ENCODE data around the gene HSDL2.
"Not testable (repeated sequence)": the region's sequence is repeated elsewhere in the genome, so short reads cannot be mapped to it uniquely, and the experiment has no call there.

Gene HSDL2

DNA sequence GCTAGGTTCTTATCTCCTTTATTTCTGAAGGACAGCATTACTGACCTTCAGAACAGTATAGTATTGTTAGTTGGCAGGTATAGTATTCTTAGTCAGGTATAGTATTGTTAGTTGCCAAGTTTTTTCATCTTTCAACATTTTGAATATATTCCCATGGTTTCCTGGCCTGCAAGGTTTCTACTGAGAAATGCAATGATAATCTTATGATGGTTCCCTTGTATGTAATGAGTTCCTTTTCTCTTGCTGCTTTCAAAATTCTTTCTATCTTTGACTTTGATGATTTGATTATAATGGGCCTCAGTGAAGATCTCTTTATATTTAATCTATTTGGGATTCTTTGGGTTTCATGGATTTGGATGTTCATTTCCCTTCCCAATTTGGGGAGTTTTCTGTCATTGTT lies 12.4 kb upstream of the HSDL2 start:
- DNase-seq, result no peak

DNA sequence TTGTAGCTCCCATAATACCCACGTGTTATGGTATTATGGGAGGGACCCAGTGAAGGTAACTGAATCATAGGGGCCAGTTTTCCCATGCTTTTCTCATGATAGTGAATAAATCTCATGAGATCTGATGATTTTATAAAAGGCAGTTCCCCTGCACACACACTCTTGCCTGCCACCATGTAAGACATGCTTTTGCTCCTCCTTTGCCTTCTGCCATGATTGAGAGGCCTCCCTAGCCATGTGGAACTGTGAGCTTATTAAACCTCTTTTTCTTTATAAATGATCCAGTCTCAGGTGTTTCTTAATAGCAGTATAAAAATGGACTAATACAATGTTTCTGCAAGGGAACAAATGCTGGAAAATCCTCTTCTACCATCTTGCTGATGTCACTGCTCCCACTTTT lies 10.1 kb upstream of the HSDL2 start:
- DNase-seq, result no peak

DNA sequence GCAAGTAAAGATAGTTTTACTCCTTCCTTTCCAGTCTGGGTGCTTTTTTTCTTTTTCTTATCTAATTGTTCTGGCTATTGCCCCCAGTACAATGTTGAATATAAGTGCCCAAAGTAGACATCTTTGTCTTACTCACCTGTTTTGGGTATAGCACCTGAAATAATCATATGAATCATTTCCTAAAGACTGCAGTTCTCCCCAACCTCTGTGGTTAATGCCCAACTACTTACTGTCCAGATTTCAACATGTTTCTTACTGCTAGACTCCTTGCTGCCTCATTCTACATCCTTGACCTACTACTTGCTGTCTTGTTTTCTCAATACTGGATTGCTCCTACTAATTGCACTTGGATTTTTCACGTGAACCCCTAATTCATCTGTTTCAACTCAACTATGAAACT lies 8.8 kb upstream of the HSDL2 start:
- DNase-seq, result no peak

DNA sequence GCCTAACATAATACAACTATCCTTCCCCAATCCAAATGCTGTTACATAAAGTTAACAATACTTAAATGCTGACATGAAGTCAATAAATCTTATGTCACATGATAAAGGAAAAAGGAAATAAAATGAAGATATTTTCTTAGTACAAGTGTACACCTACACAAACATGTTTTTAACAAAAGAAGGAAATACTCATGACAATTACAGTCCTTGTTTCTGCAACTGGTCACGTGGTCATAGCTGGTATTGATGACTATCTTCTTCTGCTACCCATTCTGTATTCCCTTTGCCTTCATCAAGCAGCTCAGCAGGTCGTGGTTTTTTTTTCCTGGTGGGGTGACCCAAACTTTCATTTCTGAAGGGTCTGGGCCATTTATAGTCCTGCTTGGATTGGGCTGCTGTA lies 6.2 kb upstream of the HSDL2 start:
- not testable (repeated sequence) for DNase-seq

DNA sequence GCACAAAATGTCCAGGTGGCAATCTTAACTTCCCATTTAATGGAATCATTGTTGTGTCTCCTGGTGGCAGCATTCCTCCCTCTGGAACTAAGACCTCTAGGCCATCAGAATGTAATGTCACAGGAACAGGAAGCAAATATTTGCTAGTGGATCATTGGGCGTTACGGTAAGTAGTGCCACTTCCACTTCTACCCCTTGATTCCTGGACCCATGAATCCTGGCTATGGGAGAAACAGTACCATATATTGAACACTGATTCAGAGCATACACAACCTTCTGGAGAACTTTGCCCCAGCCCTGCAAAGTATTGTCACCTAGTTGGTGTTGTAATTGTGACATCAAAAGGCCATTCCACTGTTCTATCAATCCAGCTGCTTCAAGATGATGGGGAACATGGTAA lies 5.7 kb upstream of the HSDL2 start:
- not testable (repeated sequence) for DNase-seq

DNA sequence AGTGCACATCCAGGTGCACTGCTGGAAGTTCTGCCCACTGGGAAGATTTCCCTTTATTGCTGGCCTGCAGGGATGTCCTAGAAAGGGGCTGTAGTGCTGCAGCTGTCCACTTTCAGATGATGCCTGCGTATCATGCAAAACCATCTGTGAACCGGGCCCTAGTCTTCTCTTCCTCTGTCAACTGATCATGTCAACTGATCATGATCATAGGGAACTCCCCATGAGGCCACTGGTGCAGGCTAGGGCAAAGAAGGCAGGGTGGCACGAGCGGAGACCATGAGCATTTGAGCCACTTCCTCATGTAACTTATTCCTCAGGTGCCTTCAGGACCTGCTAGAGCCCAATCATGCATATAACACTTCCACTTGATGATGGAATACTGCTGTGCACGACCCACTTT lies 4.5 kb upstream of the HSDL2 start:
- no peak for DNase-seq

DNA sequence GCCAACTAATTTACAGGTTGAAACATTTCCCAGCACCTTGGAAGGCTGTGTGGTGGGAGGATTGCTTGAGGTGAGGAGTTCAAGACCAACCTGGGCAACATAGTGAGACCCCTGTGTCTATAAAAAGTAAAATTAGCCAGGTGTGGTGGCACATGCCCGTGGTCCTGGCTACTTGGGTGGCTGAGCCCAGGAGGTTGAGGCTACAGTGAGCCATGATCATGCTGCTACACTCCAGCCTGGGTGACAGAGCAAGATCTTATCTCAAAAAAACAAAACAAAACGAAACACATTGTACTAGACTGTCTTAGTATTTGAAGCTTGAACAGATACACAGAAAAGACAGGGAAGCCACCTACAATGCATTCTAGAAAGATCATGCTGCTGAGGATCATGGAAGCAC lies 2.8 kb upstream of the HSDL2 start:
- DNase-seq, result no peak

DNA sequence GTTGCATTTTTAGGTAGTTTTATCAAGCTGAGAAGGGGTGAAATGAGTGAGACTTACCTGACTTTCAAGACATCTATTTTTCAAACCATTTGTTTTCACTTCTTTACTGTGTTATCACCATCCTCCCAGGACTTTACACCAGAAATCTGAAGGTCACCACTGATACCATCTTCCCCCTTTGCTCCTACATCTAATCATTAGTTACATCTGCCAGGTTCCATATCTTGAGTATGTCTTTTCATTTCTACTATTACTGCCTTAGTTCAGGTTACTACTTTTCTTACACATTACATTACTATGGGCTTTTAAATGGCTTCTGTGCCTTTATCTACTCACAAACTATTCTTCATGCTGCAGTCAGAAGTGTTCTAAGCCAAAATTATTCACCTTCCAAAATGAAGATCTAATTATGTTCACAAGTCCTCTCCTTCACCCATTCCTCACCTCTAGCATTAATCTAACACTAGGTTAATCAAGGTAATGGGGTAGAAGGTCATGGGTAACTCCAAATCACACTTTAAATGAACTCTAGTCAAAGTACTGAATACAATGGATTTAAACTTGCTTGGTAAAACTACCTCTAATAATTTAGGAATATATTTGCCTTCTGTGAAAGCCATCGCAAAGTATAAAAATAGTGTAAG lies 2.1 kb upstream of the HSDL2 start:
- no peak for DNase-seq

DNA sequence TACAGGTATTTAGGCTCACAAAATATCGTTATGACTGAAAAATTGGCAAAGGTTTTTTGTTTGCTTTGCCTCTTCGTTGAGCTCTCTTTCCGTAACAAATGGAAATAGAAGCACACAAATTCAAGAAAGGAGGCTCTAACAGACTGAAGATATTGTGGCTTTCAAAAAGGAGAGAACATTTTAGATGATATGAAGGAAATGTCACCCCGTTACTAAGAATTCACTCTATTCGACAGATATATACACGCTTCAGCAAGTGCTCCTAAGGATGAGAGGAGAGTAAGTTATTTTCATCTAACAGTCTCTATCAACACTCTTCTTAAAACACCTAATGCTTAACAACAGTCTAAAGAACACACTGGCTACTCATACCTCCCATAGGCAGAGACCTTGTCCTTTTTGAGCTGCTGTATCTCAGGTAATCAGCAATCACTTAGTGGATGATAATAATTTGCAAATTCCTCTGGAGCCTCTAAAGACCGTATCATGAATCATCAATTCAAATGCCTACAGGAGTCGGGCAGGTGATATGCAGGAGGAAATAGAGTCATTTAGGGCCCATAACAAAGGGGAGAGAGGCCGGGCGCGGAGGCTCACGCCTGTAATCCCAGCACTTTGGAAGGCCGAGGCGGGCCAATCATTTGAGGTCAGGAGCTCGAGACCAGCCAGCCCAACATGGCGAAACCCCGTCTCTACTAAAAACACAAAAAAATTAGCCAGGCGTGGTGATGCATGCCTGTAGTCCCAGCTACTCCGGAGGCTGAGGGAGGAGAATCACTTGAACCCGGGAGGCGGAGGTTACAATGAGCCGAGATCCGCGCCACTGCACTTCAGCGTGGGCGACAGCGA lies 1.4 kb upstream of the HSDL2 start:
- peak in 1 of 2 experiments; percentile 12 for DNase-seq

DNA sequence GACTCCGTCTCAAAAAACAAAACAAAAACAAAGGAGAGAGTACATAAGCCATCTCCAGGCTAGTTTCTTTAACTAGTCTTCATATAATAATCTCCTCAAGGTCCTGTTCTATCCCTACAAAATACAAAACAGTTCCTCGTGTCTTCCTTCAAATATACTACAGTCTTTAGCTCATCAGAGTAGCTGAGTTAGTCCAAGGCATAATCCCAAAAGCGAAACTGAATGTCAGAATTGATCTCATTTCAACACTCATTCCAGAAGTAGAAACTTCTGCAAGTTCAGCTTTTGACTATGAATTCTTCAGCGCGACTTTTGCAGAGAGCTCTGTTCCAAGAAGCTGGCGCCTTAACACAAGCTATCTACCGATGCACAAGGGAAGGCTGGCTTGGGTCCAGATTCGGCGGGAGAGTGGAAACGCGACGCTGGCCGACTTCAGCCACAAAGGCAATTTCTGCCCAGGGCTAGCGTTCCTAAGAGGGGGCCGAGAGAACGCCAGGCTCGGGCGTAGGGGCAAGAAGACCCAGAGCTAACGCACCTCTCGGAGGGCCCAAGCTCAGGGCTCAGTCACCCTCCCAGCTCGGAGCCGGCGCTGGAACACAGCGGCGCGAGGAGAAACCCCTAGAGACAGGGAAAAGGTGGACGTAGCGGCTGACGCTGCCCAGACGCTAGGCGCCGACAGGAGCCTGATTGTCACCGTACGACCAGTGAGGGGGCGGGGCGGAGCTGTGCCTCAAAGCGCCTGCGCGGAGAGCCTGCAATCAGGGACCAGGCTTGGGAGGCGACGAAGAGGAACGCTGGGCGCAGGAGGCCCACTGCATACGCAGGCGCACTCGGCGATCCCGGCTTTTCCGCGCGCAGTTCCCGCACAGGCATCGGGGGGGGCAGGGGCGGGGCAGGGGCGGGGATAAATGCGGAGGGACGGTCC lies 469 bp upstream of the HSDL2 start:
- DNase-seq, result peak; percentile 96 to 97

DNA sequence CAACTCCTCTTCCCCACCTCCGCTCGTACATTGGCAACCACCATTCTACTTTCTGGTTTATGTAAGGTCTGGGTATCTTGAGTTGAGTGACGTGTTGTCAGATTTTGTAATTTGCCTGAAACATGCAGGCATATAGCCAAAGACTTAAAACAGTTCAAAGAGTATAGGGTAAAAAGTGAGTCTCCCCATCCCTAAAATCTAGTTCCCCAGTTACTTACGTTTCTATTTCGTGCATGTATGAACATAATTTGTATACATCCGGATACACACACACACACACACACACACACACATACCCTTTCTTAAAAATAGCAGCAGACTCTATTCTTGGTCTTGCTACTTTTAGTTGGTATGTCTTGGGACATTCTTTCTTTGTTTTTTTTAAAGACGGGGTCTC lies 915 bp downstream of the HSDL2 start:
- peak in 1 of 2 experiments; percentile 34 for DNase-seq

DNA sequence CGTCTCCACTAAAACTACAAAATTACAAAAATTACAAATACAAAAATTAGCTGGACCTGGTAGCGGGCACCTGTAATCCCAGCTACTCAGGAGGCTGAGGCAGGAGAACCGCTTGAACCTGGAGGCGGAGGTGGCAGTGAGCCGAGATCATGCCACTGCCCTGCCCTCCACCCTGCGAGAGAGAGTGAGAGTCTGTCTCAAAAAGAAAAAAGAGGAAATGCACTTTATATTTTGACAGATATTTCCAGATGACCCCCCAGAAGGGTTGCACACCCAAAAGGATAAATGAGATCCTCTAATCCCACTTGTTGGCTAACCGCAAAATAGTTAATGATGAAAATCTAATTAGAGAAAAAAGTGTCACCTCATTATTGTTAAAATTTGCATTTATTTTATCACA lies 2.2 kb downstream of the HSDL2 start:
- no peak for DNase-seq

DNA sequence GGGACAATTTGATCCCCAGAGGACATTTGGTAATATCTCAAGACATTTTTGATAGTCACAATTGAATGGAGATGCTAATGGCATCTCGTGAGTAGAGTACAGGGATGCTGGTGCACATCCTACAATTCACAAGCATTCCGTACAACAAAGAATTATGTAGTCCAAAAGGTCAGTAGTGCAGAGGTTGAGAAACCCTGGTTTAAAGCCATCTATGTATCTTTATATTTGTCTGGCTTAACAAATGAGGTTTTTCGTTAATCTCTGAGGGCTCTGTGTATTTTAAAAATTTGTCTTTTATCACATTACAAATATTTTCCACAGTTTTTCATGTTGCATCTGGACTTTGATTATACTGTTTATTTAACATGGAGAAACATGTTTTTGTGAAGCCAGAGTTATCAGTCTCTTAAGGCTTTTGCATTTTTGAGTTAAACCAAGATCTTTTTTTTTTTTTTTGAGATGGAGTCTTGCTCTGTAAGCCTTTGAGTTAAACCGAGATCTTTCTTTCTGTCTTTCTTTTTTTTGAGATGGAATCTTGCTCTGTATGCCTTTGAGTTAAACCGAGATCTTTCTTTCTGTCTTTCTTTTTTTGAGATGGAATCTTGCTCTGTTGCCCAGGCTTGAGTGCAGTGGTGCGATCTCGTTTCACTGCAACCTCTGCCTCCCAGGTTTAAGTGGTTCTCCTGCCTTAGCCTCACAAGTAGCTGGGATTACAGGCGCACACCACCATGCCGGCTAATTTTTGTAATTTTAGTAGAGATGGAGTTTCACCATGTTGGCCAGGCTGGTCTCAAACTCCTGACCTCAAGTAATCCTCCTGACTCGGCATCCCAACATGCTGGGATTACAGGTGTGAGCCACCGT lies 2.8 kb downstream of the HSDL2 start:
- no peak for DNase-seq

DNA sequence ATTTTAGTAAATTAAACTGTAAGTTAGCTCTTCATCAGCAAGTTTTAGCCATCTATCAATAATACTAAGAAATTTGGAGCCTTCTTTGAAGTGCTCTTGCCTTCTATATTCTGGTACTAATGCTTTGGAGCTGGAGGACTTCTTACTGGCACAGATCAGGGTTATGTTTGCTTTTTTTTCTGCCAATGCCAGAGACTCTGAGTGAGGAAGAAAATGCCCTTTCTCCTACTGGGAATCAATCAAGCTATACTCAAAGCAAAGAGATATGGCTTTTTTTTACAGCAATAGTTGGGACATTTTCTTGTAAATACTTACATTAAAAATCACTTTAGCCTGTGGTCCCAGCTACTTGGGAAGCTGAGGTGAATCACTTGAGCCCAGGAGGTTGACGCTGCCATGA lies 4.3 kb downstream of the HSDL2 start:
- DNase-seq, result no peak

DNA sequence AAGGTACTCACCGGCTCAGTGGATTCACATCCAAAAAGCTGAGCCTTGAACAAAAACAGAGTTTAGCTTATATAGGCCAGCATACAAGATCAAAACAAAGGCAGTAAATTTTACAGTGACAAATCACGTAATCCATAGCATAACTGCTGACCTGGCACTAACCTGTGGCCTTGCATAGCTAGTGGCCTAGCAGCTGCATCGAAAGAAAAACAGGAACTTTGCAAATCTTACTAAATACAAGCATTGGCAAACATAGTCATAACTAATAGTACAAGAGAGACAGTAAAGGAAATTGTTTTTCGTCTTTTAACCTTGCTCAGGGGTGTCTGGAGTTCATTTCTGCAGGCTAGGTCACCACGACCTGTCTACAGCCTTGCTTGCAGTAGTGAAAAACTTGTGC lies 4.8 kb downstream of the HSDL2 start:
- peak; percentile 88 to 90 for DNase-seq

DNA sequence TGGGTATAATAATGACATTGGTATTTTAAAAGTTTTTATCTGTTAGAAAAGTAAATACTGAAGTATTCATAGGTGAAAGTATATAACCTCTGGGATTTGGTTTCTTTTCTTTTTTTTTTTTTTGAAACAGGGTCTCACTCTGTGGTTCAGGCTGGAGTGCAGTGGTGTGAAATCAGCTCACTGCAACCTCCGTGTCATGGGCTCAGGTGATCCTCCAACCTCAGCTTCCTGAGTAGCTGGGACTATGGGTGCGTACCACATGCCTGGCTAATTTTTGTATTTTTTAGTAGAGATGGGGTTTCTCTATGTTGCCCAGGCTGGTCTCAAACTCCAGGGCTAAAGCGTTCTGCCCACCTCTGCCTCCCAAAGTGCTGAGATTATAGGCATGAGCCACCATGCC lies 7.2 kb downstream of the HSDL2 start:
- DNase-seq, result no peak

DNA sequence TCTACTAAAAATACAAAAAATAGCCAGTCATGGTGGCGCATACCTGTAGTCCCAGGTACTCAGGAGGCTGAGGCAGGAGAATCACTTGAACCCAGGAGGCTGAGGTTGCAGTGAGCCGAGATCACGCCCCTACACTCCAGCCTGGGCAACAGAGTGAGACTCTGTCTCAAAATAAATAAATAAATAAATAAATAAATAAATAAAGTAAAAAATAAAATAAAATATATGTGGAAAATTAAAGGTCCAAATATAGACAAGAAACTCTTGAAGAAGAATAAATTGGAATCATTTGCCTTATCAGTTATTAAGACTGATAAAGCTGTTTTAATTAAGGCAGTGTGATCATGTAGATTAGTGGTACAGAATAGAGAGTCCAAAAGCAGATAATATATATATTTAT lies 10.0 kb downstream of the HSDL2 start:
- DNase-seq, result not testable (repeated sequence)

DNA sequence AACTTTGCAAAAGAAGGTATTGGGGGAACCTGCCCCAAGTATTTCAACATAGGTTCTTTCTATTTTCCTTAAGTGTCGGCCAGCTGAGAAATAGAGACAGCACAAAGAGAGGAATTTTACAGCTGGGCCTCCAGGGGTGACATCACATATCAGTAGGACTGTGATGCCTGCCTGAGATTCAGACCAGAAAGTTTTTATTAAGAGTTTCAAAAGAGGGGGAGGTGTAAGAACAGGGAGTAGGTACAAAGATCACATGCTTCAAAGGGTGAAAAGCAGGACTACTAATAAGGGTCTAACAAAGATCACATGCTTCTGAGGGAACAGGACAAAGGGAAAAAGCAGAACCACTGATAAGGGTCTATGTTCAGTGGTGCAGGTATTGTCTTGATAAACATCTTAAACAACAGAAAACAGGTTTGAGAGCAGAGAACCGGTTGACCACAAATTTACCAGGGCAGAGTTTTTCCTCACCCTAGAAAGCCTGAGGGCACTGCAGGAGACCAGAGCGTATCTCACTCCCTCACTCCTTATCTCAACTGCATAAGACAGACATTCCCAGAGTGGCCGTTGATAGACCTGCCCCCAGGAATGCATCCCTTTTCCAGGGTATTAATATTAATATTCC lies 12.1 kb downstream of the HSDL2 start:
- DNase-seq, result not testable (repeated sequence)

DNA sequence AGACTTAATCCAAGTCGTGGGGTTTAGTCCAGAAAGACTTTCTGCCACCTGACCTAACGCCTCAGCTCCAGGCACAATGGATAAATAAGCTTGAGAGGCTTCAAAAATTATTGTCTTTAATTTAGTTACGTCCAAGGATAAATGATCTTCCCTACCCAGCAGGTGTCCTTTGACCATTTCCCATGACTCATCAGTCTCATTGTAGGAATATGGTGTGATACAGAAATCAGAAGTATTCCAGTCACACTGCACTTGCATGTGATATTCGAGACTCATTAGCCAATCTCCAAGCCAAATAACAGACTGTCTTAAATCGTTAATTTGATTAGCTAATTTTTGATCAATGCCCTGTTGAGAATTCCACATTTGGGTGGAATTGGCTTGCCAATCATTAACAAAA lies 13.2 kb downstream of the HSDL2 start:
- DNase-seq, result not testable (repeated sequence)

DNA sequence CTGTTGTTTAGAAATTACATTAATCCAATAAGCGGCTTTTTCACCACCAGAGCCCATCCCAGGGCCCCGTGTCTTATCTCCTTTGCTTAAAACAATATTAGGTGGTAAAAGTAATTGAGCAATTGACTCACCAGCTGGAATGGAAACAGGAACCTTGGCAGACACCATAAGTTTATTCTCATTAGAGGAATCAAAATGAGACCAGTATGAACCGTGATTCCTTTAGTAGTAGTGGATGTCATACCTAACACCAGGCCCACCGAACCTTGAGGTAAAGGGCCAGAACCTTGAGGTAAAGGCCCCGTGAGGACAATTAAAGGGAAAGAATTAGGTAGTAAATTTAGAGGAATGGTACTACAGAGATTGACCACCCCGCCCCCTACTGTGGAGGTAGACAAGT lies 16.5 kb downstream of the HSDL2 start:
- no peak for DNase-seq

DNA sequence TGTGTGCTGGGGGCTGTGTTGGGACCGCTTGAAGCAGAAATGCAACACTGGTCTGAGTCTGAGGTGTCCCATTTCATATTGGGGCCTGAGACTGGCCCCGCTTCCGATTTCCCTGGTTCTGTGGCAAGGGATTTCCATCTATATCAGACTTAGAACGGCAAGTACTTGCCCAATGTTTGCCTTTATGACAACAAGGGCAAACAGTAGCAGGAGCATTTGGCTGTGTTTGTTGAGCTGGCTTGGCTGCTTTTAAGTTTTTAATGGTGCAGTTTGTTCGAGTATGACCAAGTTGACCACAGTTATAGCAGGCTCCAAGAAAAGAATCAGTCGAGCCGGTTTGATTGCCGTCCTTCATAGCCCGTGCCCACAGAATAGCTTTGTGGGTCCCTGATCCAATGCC lies 17.0 kb downstream of the HSDL2 start:
- DNase-seq, result no peak
